NB4 (cell line): ENCODE results near the gene FAM163B.

ENCODE experiments used
- POLR2A ChIP-seq: IDR thresholded peaks from 2 replicates; pipeline ENCODE4 v1.6.1; 2011; ENCODE audit warnings: mild to moderate bottlenecking; ENCODE audit not compliant: insufficient read length; ENCODE audit errors: extremely low read depth
- TF ChIP-seq, protein P1 (sequence below): IDR thresholded peaks from one replicate; pipeline ENCODE4 v1.5.1; 2012; ENCODE audit warnings: low read depth, low read length
- TF ChIP-seq, protein P2 (sequence below): IDR thresholded peaks from 2 replicates; pipeline ENCODE4 v1.6.1; 2011; ENCODE audit warnings: low read depth, low read length

DNA sequence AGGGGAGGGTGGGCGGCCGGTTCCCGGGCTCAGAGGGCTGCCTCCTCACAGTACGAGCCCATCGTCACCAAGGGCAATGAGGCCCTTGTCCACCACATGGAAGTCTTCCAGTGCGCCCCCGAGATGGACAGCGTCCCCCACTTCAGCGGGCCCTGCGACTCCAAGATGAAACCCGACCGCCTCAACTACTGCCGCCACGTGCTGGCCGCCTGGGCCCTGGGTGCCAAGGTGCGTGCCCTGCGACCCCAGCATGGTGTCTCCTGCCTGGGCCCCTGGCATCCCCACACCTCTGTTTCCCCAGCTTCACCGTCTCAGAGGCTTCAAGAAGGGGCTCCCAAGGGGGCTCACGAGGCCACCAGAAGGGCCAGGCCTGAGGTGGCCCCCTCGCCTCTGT, 34.2 kb upstream of the FAM163B start:
- no peak for TF ChIP-seq POLR2A
- TF ChIP-seq, protein P1, sequence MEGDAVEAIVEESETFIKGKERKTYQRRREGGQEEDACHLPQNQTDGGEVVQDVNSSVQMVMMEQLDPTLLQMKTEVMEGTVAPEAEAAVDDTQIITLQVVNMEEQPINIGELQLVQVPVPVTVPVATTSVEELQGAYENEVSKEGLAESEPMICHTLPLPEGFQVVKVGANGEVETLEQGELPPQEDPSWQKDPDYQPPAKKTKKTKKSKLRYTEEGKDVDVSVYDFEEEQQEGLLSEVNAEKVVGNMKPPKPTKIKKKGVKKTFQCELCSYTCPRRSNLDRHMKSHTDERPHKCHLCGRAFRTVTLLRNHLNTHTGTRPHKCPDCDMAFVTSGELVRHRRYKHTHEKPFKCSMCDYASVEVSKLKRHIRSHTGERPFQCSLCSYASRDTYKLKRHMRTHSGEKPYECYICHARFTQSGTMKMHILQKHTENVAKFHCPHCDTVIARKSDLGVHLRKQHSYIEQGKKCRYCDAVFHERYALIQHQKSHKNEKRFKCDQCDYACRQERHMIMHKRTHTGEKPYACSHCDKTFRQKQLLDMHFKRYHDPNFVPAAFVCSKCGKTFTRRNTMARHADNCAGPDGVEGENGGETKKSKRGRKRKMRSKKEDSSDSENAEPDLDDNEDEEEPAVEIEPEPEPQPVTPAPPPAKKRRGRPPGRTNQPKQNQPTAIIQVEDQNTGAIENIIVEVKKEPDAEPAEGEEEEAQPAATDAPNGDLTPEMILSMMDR, result no peak
- TF ChIP-seq, protein P2, sequence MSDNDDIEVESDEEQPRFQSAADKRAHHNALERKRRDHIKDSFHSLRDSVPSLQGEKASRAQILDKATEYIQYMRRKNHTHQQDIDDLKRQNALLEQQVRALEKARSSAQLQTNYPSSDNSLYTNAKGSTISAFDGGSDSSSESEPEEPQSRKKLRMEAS, result no peak
